ENCODE results near the gene SLF2. TPM values are rescaled to one million over a fixed set of nuclear protein-coding genes. Genes with fewer than 3 reads are reported as not detected.
A peak's percentile ranks its signal among the peaks of the same experiment; 100 is the strongest.

Gene SLF2
- total and polyA plus RNA-seq, 2 of the 13 experiments (the other 11 are each of a cell fraction or from before 2014, with no cell fraction given) = 12.2 to 48.1 TPM

DNA sequence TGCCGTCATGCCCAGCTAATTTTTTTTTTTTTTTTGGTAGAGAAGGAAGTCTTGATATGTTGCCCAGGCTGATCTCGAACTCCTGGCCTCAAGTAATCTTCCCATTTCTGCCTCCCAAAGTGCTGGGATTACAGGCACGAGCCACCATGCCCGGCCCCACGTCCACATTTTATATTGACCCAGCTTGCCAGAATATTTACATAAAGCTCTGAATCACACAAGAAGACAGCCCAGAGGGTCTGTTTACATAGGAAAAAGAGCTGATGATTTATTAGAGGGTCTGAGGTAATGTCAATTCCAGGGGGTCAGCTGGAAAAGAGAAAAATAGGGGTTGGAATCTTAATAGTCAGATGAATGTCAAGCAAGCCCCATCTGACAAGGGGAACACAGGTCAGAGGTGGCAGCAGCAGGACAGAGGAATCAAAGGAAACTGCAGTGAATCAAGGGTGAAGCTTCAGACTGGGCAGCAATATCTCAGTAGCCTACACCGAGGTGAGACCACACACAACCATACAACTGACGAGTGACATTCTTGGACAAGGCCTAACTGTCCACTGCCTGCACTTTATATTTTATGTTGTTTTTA, 15.8 kb upstream of the SLF2 start (continued):
- TF ChIP-seq ZHX2 (IDR thresholded peaks at IDR 0.05; ENCODE audit: low read depth) (no peak), ZHX2 (CRISPR knock-in tag; IDR thresholded peaks at IDR 0.05; ENCODE audit: borderline replicate concordance) (no peak), ZNF10 (CRISPR knock-in tag; IDR thresholded peaks at IDR 0.05; ENCODE audit: borderline replicate concordance, low read depth) (no peak), LRRFIP1 (CRISPR knock-in tag; conservative IDR thresholded peaks at IDR 0.05) (no peak), ATF7 (IDR thresholded peaks at IDR 0.05) (no peak), ATF7 (CRISPR knock-in tag; IDR thresholded peaks at IDR 0.05) (no peak), RAD21 (CRISPR knock-in tag; IDR thresholded peaks at IDR 0.05) (no peak), ADNP (CRISPR knock-in tag; IDR thresholded peaks at IDR 0.05) (peak; percentile 76), RCOR2 (CRISPR knock-in tag; IDR thresholded peaks at IDR 0.05) (peak; percentile 49), PHF21A (CRISPR knock-in tag; IDR thresholded peaks at IDR 0.05) (peak; percentile 79), ATF2 (CRISPR knock-in tag; IDR thresholded peaks at IDR 0.05) (0 out of 2 replicates have a peak, but pooled peaks have one; percentile 30)
- TF ChIP-seq, protein P1, sequence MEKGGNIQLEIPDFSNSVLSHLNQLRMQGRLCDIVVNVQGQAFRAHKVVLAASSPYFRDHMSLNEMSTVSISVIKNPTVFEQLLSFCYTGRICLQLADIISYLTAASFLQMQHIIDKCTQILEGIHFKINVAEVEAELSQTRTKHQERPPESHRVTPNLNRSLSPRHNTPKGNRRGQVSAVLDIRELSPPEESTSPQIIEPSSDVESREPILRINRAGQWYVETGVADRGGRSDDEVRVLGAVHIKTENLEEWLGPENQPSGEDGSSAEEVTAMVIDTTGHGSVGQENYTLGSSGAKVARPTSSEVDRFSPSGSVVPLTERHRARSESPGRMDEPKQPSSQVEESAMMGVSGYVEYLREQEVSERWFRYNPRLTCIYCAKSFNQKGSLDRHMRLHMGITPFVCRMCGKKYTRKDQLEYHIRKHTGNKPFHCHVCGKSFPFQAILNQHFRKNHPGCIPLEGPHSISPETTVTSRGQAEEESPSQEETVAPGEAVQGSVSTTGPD (CRISPR knock-in tag; IDR thresholded peaks at IDR 0.05) = no peak; the same call in none of the 2 replicates
- TF ChIP-seq, protein P2, sequence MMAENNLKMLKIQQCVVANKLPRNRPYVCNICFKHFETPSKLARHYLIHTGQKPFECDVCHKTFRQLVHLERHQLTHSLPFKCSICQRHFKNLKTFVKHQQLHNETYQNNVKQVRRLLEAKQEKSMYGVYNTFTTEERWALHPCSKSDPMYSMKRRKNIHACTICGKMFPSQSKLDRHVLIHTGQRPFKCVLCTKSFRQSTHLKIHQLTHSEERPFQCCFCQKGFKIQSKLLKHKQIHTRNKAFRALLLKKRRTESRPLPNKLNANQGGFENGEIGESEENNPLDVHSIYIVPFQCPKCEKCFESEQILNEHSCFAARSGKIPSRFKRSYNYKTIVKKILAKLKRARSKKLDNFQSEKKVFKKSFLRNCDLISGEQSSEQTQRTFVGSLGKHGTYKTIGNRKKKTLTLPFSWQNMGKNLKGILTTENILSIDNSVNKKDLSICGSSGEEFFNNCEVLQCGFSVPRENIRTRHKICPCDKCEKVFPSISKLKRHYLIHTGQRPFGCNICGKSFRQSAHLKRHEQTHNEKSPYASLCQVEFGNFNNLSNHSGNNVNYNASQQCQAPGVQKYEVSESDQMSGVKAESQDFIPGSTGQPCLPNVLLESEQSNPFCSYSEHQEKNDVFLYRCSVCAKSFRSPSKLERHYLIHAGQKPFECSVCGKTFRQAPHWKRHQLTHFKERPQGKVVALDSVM (CRISPR knock-in tag; IDR thresholded peaks at IDR 0.05) = no peak
- TF ChIP-seq, protein P3, sequence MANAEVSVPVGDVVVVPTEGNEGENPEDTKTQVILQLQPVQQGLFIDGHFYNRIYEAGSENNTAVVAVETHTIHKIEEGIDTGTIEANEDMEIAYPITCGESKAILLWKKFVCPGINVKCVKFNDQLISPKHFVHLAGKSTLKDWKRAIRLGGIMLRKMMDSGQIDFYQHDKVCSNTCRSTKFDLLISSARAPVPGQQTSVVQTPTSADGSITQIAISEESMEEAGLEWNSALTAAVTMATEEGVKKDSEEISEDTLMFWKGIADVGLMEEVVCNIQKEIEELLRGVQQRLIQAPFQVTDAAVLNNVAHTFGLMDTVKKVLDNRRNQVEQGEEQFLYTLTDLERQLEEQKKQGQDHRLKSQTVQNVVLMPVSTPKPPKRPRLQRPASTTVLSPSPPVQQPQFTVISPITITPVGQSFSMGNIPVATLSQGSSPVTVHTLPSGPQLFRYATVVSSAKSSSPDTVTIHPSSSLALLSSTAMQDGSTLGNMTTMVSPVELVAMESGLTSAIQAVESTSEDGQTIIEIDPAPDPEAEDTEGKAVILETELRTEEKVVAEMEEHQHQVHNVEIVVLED (CRISPR knock-in tag; IDR thresholded peaks at IDR 0.05; ENCODE audit: borderline replicate concordance) = no peak

Data from HepG2 (cell line).